HCT116 (cell line): ENCODE data around the gene RPTOR. TPM values are rescaled to one million over a fixed set of nuclear protein-coding genes. Genes with fewer than 3 reads are reported as not detected.

Experiments
- ATAC-seq: fragments of 200-7000 bp; cut with Tn5 transposase; 2 replicates; pipeline ENCODE4 v1.9.1; 2020; ENCODE audit warnings: mild to moderate bottlenecking, moderate library complexity
- BruUV-seq: library from RNA; stranded (reverse); fragments of 400-500 nt; replicated peaks from 2 replicates; lab custom pipeline; 2021; lab: Mats Ljungman, UMichigan
- CTCF ChIA-PET: fragments of 300-600 bp; sonication (Branson Sonifier 250); formaldehyde crosslinking; loops from one replicate; lab custom pipeline; 2021; ENCODE audit warnings: antibody characterized with exemption; lab: Charles Lee
- POLR2A ChIA-PET: fragments of 300-600, 350-600 bp; sonication (Branson Sonifier 250); formaldehyde crosslinking; loops from one replicate; lab custom pipeline; 2021; ENCODE audit warnings: antibody characterized with exemption; lab: Charles Lee
- RAD21 ChIA-PET, 2 experiments: fragments of 300-600 bp; sonication (Branson Sonifier 250); formaldehyde crosslinking; loops; one replicate each; lab custom pipeline; 2023; ENCODE audit warnings: low total read pairs in 2 of 2; ENCODE audit not compliant: uncharacterized antibody in 2 of 2, unreplicated experiment in 2 of 2, low non-redundant PET in 1 of 2; lab: Charles Lee
- DNase-seq: peaks from one replicate; pipeline ENCODE4 v3.0.0-alpha.2; 2010; ENCODE audit warnings: low read depth, low spot score
- H2AFZ ChIP-seq: fragments of 200-600 bp; shearing (Covaris generic), sonication (generic); 2 replicates; pipeline ENCODE4 v1.6.1; 2017; ENCODE audit warnings: low read depth, mixed run types, mixed read lengths, antibody characterized with exemption, low read length; ENCODE audit not compliant: poor library complexity, severe bottlenecking
- H3K27ac ChIP-seq: 2 replicates; pipeline ENCODE4 v1.5.1; 2012; ENCODE audit warnings: low read depth, low read length
- H3K27me3 ChIP-seq: fragments of 200-600 bp; sonication (generic); 2 replicates; pipeline ENCODE4 v1.6.1; 2016; ENCODE audit warnings: mixed run types, low read length, mixed read lengths; ENCODE audit not compliant: insufficient read depth
- H3K36me3 ChIP-seq, 2 experiments: fragments of 200-500 bp in 1 of 2; fragments of 200-600 bp in 1 of 2; sonication (Bioruptor generic) in 1 of 2; sonication (generic) in 1 of 2; 2 replicates each; pipeline versions ENCODE4 v1.5.1 to v1.6.1; 2014 to 2016; ENCODE audit warnings: low read length in 2 of 2, inconsistent platforms in 1 of 2, mixed read lengths in 1 of 2, mixed run types in 1 of 2; ENCODE audit not compliant: insufficient read depth in 2 of 2, control insufficient read depth in 1 of 2
- H3K4me1 ChIP-seq, 2 experiments: fragments of 200-600 bp in 1 of 2; sonication (generic) in 1 of 2; 2 replicates each; pipeline versions ENCODE4 v1.5.1 to v1.6.1; 2012 to 2017; ENCODE audit warnings: low read length in 2 of 2, inconsistent platforms in 1 of 2, mild to moderate bottlenecking in 1 of 2, mixed read lengths in 1 of 2, mixed run types in 1 of 2, moderate library complexity in 1 of 2; ENCODE audit not compliant: insufficient read depth in 2 of 2, control insufficient read depth in 1 of 2
- H3K4me2 ChIP-seq: fragments of 200-600 bp; sonication (generic); 2 replicates; pipeline ENCODE4 v1.6.1; 2017; ENCODE audit warnings: mixed run types, low read length, mixed read lengths
- H3K4me3 ChIP-seq, 2 experiments: fragments of 200-600 bp in 1 of 2; sonication (generic) in 1 of 2; replicated peaks in 1 of 2; 2 replicates each; pipeline ENCODE4 v1.5.1; 2011 to 2016; ENCODE audit warnings: low read length in 2 of 2, control low read depth in 1 of 2, low read depth in 1 of 2, mild to moderate bottlenecking in 1 of 2, mixed read lengths in 1 of 2, mixed run types in 1 of 2
- H3K79me2 ChIP-seq: fragments of 200-600 bp; sonication (generic); 2 replicates; pipeline ENCODE4 v1.6.1; 2017; ENCODE audit warnings: mild to moderate bottlenecking, mixed run types, low read length, moderate library complexity, mixed read lengths; ENCODE audit not compliant: insufficient read depth
- H3K9ac ChIP-seq: fragments of 200-600 bp; sonication (generic); 2 replicates; pipeline ENCODE4 v1.6.1; 2016; ENCODE audit warnings: low read length, mixed read lengths
- H3K9me2 ChIP-seq: fragments of 200-600 bp; sonication (generic), shearing (Covaris generic); 2 replicates; pipeline ENCODE4 v1.6.1; 2017; ENCODE audit warnings: mixed run types, mild to moderate bottlenecking, moderate library complexity; ENCODE audit not compliant: insufficient read depth
- H3K9me3 ChIP-seq, 2 experiments: fragments of 200-500 bp in 1 of 2; fragments of 200-600 bp in 1 of 2; sonication (Bioruptor generic) in 1 of 2; sonication (generic) in 1 of 2; 2 replicates each; pipeline ENCODE4 v1.6.1; 2014 to 2017; ENCODE audit warnings: low read length in 2 of 2, mixed read lengths in 2 of 2, inconsistent platforms in 1 of 2, low read depth in 1 of 2, mild to moderate bottlenecking in 1 of 2, mixed run types in 1 of 2, moderate library complexity in 1 of 2; ENCODE audit not compliant: control insufficient read depth in 1 of 2, insufficient read depth in 1 of 2
- H4K20me1 ChIP-seq: fragments of 200-600 bp; sonication (generic), shearing (Covaris generic); 2 replicates; pipeline ENCODE4 v1.6.1; 2017; ENCODE audit warnings: mixed run types, mild to moderate bottlenecking, moderate library complexity; ENCODE audit not compliant: insufficient read depth
- ATF3 ChIP-seq: IDR thresholded peaks from 2 replicates; pipeline ENCODE4 v1.6.1; 2012
- CBX3 ChIP-seq: IDR thresholded peaks from 2 replicates; pipeline ENCODE4 v1.6.1; 2012; ENCODE audit warnings: low read depth
- EGR1 ChIP-seq: IDR thresholded peaks from 2 replicates; pipeline ENCODE4 v1.6.1; 2012; ENCODE audit warnings: low read depth
- ELF1 ChIP-seq: IDR thresholded peaks from 2 replicates; pipeline ENCODE4 v1.6.1; 2012; ENCODE audit warnings: low read depth, borderline replicate concordance
- EZH2 ChIP-seq: fragments of 200-600 bp; sonication (generic); IDR thresholded peaks from 2 replicates; pipeline ENCODE4 v1.6.1; 2017; ENCODE audit warnings: antibody characterized with exemption, mixed run types
- EZH2phosphoT487 ChIP-seq: fragments of 200-600 bp; IDR thresholded peaks from 2 replicates; pipeline ENCODE4 v1.6.1; 2018; ENCODE audit warnings: antibody characterized with exemption, borderline replicate concordance
- FOSL1 ChIP-seq: IDR thresholded peaks from 2 replicates; pipeline ENCODE4 v1.6.1; 2012; ENCODE audit warnings: low read depth
- POLR2A ChIP-seq: IDR thresholded peaks from 2 replicates; pipeline ENCODE4 v1.7.0; 2011; ENCODE audit warnings: borderline replicate concordance; ENCODE audit not compliant: insufficient read depth, insufficient read length; ENCODE audit errors: extremely low read depth
- POLR2AphosphoS5 ChIP-seq: IDR thresholded peaks from 2 replicates; pipeline ENCODE4 v1.6.1; 2011; ENCODE audit warnings: mild to moderate bottlenecking, low read depth, low read length, moderate library complexity
- RAD21 ChIP-seq: IDR thresholded peaks from 2 replicates; pipeline ENCODE4 v1.6.1; 2012; ENCODE audit warnings: low read depth, mild to moderate bottlenecking
- REST ChIP-seq: IDR thresholded peaks from 2 replicates; pipeline ENCODE4 v1.6.1; 2012; ENCODE audit warnings: low read depth
- SP1 ChIP-seq: IDR thresholded peaks from 2 replicates; pipeline ENCODE4 v1.6.1; 2012; ENCODE audit warnings: low read depth
- YY1 ChIP-seq: IDR thresholded peaks from 2 replicates; pipeline ENCODE4 v1.6.1; 2011; ENCODE audit warnings: low read length, low read depth, moderate library complexity, mild to moderate bottlenecking; ENCODE audit not compliant: insufficient replicate concordance; ENCODE audit errors: extremely low read depth
- intact Hi-C: fragments of 100-400 bp; cut with micrococcal nuclease; formaldehyde crosslinking; loops from 2 replicates; pipeline ENCODE4 v1.10.0; 2022
- total RNA-seq: library from RNA; stranded (reverse); gene quantifications from one replicate; pipeline ENCODE4 v1.2.1, GENCODE V29; 2021; ENCODE audit not compliant: unreplicated experiment

The RPTOR gene
- total RNA-seq, 1 experiment from 2014 or later: 69.5 TPM

DNA sequence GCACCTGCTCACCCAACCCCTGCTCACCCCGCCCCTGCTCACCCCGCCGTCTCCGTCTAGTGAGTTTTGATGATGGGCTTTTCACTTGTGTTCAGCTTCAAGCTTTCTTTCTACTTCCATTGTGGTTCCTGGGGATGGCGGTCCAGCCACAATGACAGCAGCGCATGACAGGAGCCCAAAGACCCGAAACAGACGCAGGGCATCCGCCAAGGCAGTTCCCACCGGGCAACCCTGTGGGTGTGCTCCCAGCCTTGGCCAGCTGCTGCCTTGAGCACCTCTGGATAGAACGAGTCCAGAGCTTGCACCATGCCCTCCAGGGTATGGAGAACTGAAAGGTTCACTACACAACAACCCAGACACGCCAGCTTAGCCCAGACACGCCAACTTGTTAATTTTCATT, 354.1 kb downstream of the RPTOR start:
- Histone ChIP-seq H3K27ac (no peak overlapping the region), H3K9me3 (no peaks in the 10 kb centered on the region), H3K27me3 (no peaks in the 10 kb centered on the region), H3K9ac (no peak overlapping the region), H3K9me2 (no peaks in the 10 kb centered on the region), H4K20me1 (no peaks in the 10 kb centered on the region), H3K4me1 (peaks cover 0 to 5% of the 10 kb centered on the region in 2 experiments; a peak in 1 of 4 replicates), H3K36me3 (peaks cover 2 to 20% of the 10 kb centered on the region in 2 experiments; a peak in 3 of 4 replicates), H3K4me3 (no peak overlapping the region)
- ChIA-PET RAD21 (interaction anchor here (0.6 to 1.4 kb wide), 3 partner anchors 175 to 472 kb away, joined by 3 to 4 read pairs (median 3); no protein-coding TSS in a partner anchor), CTCF (interaction anchor here (0.7 to 4.1 kb wide), 19 partner anchors 11 to 516 kb away, joined by 3 to 35 read pairs (median 4); partner anchors contain the start of gene CEP131), POLR2A (interaction anchor here (1.2 kb wide), 1 partner anchor 444 kb away, joined by 6 read pairs; no protein-coding TSS in a partner anchor)
- intact Hi-C loops: loop anchor here (1.0 to 10.0 kb wide), 5 partner anchors 32 to 471 kb away; no protein-coding TSS in a partner anchor
- ATAC-seq: no peak
- TF ChIP-seq POLR2AphosphoS5: no peak
- TF ChIP-seq ATF3: no peak
- TF ChIP-seq CBX3: no peak
- TF ChIP-seq YY1: no peak
- no peak for TF ChIP-seq EZH2phosphoT487
- no peak for TF ChIP-seq RAD21
- TF ChIP-seq REST: no peak
- no peak for TF ChIP-seq EGR1
- no peak for TF ChIP-seq EZH2
- TF ChIP-seq POLR2A: no peak
- no peak for TF ChIP-seq FOSL1
- no peak for TF ChIP-seq SP1
- no peak for TF ChIP-seq ELF1
- TF ChIP-seq, all 23 proteins: peak for 0
- no peak for DNase-seq
- no TSS peak for BruUV-seq
- Histone ChIP-seq H3K79me2 (no peaks in the 10 kb centered on the region; the same call in 1 of the 2 replicates), H3K4me2 (no peak overlapping the region), H2AFZ (no peak overlapping the region)
